Activated CD8-positive, alpha-beta memory T cell treated with anti-CD3 and anti-CD28 coated beads, Interleukin-2, amount 50 U/mL, for 48 hours (primary cell): ENCODE data around the gene OR10AD1.
"Not testable (repeated sequence)": the region's sequence is repeated elsewhere in the genome, so short reads cannot be mapped to it uniquely, and the experiment has no call there.

Experiments used
- DNase-seq: peaks from one replicate; pipeline ENCODE4 v3.0.0-alpha.2; 2020

The OR10AD1 gene, protein sequence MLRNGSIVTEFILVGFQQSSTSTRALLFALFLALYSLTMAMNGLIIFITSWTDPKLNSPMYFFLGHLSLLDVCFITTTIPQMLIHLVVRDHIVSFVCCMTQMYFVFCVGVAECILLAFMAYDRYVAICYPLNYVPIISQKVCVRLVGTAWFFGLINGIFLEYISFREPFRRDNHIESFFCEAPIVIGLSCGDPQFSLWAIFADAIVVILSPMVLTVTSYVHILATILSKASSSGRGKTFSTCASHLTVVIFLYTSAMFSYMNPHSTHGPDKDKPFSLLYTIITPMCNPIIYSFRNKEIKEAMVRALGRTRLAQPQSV

DNA sequence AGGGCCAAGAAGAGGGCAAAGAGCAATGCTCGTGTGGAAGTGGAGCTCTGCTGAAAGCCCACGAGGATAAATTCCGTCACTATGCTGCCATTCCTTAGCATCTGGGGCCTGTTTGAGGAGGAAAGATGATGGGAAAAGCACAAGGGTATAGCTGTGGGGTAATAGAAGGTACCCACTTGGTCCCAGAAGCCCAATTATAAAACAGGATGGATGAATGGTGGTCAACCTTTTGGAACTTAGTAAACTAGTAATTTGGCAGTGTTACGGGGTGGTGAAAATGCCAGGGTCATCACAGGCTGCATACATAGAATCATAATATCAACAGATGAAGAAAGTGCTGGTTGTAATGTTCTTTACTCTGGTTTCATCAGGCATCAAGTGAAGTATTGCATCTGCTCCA, at the start of gene OR10AD1:
Gene OR10AD1 (minus strand): TSS at position 101 of the 400 bp plus-strand sequence. CDS start 0 bp downstream, at position 101.
- no peak for DNase-seq

DNA sequence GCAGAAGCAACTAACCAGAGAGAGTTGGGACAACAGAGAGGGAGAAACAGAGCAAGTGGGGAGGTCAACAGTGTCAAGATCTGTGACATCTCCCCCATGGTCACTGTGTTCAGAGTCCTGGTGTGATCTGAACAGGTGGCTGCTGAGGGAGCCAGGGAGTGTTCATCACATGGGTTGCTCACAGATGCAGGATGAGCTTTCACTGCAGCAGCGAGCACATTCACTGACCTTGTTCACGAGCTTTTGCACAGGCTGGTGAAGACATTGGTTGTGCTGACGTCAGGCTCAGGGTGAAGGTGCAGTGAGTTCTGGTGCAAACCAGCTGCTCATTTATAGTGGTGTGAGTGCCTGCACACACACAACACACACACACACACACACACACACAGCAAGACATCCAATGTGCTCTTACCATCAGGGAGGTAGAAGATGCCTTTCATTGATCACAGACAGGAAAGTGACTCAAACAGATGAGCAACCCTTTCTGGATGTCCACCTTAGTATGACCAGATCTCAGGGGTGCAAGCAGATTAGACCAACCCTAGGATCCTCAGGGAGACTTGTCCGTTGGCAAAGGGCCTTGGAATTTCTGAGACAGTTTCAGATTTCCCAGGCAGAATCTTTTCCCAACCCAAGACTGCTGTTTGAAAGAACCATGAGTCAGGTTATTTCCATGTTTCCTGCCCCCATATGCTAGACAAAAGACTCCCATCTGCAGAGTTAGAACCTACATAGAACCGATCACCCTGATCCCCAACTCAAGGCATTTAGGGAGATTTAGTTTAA, 44.3 kb upstream of the OR10AD1 start:
- no peak for DNase-seq

DNA sequence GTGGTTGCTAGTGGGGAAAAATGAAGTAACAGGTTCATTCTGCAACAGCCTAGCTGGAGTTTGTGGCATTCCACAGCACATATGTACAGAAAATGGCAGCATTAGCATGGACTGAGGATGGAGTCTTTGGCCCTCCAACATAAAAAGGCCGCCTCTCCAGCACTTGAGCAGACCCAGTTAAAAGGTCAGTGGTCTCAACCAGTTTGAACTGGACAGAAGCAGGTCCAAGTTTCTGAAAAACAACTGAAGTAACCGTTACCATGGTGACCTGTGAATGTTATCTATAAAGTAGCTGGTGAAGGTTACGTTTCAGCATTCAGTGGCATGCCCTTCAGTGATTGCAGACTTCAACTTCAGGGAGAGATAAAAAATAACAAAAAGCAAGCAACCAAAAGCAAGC, 34.1 kb upstream of the OR10AD1 start:
- no peak for DNase-seq

DNA sequence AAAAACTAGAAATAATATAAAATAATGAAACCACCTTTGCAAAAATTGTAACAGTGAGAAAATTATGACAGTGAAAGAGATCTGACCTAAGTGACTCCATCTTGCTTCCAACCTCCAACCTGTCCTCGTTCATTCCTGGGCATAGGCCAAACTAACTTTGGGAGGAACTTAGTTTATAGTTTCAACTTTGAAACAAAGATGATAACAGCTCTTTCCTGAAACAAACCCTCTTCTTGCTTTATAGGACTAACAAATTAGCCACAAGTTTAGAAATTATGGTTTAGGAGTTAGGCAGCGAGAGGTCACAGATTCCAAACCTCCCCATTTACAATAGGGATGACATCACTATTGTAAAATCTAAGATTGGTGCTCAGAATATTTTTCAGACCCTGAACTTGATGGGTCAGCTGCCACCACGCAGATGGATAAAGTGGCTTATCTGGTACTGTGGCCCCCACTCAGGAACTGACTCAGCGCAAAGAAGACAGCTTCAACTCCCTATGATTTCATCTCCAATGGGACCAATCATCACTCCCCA, 32.8 kb upstream of the OR10AD1 start:
- no peak for DNase-seq

DNA sequence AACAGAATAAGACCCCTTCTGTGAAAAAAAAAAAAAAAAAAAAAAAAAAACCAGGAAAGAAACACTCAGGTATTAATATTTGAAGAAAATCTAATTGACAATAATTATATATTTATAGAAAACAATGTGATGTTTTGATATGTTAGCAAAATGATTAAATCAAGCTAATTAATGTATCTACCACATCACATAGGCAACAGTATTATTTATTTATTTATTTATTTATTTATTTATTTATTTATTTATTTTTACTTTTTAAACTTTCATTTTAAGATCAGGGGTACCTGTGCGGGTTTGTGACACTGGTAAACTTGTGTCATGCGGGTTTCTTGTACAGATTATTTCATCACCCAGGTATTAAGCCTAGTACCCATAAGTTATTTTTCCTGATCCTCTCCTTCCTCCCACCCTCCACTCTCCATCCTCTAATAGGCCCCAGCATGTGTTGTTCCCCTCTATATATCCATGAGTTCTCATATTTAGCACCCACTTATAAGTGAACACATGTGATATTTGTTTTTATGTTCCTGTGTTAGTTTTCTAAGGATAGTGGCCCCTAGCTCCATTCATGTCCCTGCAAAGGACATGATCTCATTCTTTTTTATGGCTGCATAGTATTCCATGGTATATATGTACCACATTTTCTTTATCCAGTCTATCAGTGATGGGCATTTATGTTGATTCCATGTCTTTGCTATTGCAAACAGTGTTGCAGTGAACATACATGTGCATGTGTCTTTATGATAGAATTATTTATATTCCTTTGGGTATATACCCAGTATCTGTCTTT, 28.3 kb upstream of the OR10AD1 start:
- DNase-seq, result not testable (repeated sequence)

DNA sequence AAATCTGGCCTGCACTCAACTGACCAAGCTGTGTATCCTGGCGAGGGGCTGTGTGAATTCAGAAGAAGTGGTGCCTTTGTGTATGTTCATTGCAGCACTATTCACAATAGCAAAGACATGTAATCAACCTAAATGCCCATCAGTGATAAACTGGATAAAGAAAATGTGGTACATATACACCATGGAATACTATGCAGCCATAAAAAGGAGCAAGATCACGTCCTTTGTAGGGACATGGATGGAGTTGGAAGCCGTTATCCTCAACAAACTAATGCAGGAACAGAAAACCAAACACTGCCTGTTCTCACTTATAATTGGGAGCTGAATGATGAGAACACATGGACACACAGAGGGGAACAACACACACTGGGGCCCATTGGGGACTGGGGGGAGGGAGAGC, 21.4 kb upstream of the OR10AD1 start:
- not testable (repeated sequence) for DNase-seq

DNA sequence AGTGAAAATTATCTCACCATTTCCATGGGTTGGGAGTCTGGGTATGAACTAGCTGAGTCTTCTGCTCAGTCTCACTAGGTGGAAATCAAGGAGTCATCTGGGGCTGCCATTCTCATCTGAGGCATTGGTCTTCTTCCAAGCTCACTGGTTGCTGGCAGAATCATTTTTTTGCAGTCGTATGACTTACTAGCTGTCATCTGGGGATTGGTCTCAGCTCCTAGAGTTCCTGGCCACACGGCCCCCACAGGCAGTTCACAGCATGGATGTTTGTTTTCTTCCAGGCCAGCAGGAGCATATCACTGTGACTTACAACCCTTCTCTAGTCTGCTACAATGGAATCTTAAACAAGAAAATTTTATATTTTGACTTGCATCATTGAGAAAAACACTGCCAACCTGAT, 18.6 kb upstream of the OR10AD1 start:
- no peak for DNase-seq

DNA sequence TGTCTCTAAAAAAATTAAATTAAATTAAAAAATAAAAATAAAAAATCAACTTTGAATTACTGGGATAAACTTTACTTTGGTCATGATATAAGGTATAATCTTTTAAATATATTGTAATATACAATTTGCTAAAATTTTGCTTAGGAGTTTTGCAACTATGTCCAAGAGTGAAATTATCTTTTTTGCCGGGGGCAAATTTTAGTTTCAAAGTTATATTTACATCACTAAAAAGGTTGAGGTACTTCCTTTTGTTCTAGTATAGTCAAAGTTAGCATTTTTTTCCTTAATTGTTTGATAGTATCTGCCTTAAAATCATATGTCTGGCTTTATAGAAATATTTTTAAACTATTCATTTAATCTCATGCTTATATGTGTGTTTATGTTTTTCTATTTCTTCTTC, 17.6 kb upstream of the OR10AD1 start:
- no peak for DNase-seq

DNA sequence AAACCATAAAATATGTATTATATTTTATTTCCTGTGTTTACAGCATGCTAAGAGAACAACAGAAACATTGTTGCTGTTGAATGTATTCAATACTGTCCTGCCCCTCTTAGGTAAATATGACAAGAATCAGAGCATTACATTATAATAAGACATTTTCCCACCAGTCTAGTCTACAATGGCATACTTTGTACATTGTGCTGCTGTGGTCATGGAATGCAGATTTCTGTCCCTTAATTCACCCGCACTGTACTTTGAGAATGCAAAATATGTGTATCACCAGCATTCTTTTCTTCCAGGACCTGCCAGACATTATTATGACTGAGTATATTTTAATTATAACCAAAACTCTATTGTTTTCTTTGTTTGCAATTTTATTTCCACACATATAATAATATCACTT, 16.5 kb upstream of the OR10AD1 start:
- DNase-seq, result no peak

DNA sequence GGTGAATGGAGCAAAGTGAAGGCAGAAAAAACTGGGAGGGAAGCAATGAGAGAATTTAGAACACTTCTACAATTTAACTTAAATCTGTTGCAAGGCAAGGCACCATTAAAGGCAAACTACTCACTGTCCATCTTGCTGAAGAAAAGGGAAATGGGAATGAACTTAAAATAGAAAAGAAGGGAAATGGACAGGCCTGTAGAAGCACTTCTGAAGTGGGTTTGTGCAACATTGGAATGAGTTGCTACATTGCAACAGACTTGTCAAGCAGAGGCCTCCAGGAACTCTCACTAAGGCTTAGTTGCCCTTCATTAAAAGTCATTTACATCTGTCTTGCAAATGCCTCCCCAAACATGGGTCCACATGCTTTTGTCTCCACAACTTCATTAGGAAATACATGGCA, 13.7 kb upstream of the OR10AD1 start:
- no peak for DNase-seq

DNA sequence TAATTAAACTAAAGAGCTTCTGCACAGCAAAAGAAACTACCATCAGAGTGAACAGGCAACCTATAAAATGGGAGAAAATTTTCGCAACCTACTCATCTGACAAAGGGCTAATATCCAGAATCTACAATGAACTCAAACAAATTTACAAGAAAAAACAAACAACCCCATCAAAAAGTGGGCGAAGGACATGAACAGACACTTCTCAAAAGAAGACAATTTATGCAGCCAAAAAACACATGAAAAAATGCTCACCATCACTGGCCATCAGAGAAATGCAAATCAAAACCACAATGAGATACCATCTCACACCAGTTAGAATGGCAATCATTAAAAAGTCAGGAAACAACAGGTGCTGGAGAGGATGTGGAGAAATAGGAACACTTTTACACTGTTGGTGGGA, 6.4 kb upstream of the OR10AD1 start:
- DNase-seq, result not testable (repeated sequence)

DNA sequence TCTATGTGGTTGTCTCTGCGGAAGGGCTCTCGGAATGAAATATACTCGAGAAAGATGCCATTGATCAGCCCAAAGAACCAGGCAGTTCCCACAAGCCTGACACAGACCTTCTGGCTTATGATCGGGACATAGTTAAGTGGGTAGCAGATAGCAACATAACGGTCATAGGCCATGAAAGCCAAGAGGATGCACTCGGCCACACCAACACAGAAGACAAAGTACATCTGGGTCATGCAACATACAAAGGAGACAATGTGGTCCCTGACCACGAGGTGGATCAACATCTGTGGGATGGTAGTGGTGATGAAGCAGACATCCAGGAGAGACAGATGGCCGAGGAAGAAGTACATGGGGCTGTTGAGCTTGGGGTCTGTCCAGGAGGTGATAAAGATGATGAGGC, 326 bp downstream of the OR10AD1 start:
- no peak for DNase-seq

DNA sequence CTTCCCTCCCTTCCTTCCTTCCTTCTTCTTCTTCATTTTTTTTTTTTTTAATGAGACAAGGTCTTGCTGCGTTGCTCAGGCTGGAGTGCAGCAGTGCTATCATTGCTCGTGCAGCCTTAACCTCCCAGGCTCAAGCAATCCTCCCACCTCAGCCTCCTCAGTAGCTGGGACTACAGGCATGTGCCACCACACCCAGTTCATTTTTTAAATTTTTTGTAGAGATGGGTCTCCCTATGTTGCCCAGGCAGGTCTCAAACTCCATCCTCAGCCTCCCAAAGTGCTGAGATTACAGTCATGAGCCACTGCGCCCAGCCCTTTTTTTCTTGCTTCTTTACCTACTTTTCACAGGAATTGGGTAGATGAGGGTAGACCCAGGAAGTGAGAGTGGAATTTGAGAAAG, 1.6 kb downstream of the OR10AD1 start:
- DNase-seq, result no peak

DNA sequence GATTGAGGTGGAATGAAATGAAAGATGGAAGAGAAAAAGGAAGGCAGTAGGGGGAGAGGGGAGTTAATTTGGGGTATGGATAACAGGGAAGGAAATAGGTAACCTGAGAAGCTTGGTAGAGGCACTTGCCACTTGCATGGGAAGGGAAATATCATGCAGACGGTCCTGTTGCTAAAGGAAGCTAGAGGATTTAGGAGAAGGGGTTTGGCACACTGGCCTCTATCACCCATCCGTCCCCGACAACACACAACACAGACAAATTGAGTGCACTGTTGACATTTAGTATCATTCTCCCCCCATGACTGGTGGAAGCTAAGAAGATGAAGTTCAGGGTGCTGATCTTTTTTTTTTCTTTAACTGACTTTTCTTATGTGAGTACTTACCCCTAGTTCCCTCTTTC, 2.0 kb downstream of the OR10AD1 start:
- no peak for DNase-seq

DNA sequence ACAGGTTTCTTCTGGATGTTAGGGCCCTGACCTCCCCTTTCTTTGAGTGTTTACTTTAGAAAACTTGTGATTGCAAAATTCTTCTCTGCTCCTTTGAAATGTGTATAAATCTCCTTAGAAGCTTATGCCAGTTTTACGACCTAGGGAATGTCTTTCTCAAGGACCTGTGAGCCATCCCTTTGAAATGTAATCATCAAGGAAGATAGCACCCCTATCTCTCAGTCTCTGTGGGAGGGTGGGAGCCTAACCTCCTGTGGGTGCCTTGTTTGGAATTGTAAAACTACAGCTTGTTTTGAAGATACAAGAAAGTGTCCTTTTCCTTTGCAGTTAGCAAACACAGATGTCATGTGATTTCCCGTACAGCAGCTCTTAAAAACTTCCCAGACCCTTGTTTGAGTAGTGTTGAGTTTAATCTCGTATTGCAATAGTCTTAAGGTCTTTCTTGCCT, 3.3 kb downstream of the OR10AD1 start:
- no peak for DNase-seq

DNA sequence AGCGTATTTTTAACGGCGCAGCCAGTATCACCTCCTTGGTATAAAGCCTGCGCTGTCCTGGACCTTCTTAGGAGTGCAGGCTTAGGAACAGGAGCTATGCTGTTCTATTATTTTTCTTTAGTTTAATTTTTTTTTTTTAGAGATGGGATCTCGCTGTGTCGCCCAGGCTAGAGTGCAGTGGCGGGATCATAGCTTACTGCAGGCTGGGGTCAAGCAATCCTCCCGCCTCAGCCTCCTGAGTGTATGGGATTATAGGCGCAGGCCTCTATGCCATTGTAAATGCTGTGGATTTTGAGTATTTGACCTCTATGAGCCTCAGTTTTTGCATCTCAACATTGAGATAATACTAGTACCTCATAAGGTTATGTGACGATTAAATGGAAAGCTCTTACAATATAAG, 4.1 kb downstream of the OR10AD1 start:
- DNase-seq, result no peak

DNA sequence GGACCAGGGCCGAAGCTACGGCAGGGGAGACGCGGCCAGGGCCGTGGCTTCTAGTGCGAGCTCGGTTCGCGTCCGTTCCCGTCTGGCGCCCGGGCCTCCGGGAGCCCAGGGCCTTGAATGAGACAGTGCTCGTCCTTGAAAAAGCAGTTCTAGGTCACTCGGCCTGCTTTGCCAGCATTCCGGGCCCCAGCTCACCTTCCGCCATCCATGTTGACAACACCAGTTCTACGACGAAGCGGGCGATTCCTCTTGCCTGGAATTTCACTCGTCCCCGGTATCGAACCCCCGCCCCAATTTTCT, 4.5 kb downstream of the OR10AD1 start:
- DNase-seq, result peak; percentile 73

DNA sequence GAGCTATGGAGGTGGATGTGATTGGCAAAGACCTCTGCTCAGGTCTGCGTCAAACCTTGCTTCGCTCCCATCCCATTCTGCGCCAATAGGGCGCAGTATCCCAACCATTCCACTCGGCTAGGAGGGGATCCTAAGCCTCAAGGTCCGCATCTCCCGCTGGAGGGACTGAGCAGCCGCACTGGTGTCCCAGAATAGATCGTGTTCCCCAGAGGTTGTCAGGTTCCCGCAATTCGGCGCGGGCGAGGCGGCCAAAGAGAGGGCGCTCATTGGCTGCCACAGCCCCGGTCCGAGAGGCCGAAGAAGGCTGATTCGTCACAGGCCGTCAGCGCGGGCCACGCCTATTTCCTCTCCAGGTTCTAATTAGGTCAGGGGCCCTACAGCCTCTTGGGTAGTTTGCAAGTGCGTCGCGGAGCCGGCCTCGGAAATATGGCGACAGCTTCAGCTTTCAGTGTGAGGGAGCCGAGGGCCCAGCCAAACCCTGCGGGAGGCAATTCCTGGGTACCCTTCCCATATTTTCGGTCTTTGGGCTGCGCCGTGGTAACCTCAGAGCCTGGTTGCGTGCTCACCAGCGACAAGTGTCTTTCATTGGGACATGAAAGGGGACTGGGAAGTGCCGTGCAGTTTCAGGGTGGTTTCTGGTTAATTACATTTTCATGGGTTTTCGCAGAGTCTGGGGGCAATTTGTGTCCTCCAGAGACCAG, 5.0 kb downstream of the OR10AD1 start:
- peak; percentile 94 for DNase-seq

DNA sequence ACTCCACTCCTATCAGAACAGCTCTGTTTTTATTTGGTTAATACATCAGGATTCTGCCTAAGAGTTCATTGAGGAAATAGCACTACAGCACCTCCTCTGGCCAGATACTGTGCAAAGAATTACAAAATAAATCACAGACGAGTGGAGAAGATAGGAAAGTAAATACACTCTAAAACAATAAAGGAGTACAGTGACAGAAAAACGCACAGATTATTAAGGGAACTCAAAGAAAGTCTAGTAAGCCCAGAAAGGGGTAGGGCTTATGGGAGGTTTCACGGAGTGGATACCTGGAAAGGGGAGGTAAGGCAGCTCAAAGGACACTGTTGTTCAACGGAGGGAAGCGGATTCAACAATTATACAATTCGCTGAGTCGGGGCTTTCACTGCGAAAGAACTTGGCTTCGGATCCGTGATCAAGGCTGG, 5.5 kb downstream of the OR10AD1 start:
- no peak for DNase-seq

DNA sequence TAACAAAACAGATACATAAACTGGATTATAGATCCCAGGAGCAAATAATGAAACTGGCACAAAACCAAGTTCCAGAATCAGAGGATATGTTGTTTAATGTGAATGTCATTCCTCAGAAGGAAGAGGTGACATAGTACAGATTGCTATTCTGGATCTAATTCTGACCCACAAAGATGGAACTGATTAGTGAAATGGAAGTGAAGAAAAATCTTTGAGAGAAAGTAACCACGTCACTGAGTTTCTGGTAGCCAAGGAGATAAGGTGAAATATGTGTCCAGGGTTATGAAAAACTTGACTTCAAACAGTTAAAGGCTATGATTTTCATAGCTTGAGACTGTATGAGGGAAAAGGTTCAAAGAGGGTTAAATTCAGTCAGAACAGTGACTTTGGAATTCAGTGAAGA, 8.3 kb downstream of the OR10AD1 start:
- DNase-seq, result no peak

DNA sequence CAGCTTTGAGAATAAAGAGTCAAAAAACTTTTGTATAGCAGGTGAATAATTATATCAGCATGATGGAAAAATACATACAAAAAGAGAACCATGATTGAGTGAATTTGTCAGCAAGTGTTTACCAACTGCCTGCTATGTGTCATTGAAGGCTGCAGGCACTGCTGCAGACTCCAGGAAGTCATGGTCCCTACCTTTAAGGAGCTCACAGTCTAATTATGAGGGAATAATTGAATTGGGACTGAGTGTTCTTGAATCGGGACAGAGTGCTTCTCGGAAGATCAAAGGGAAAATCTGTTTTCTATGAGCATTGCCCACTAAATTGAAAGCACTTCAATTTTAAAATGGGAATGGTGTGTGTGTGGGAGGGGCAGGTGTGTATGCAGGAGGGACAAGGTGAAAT, 9.5 kb downstream of the OR10AD1 start:
- DNase-seq, result no peak

DNA sequence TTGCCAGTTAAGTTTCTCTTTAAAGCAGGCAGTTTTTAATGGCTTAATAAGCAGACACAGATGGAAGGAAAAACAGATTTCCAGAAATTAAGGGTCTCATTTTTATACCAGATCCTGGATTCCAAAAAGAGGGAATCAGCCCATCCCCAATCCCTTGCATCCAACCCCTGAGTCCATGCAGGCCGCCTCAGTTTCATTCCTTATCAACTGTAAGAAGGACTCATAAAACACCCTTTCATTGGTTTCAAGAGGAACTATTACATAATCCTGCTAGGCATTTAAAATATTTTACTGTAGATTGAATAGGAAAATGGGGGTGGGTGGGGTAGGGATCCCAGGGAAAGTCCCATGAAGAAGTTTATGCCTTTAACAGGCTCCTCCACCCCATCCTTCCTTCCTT, 10.2 kb downstream of the OR10AD1 start:
- DNase-seq, result no peak

DNA sequence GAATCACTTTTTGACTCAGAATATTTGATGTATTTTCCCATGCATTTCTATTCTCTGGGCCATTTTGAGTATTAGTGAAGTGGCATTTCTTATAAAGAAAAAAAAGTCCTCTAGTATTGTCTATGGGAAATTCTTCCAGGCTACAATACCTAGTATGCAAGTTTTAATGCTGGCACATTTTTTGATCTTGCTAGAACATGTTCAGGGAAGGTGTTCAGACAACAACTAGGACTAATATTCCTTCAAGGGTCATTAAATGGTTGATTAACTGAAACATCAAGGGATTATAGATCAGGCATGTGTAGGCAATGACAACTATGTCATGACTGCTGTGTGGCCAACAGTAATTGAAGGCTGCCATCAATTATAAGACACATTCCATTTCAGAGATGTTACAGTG, 12.0 kb downstream of the OR10AD1 start:
- no peak for DNase-seq
